K562 (cell line): Measurements from ENCODE around the gene DHRS12. TPM values are rescaled to one million over a fixed set of nuclear protein-coding genes. Genes with fewer than 3 reads are reported as not detected.

Experiments
- ATAC-seq: fragments of 200-7000 bp; cut with Tn5 transposase; 3 replicates; pipeline ENCODE4 v1.9.1; 2020; ENCODE audit warnings: moderate library complexity
- BruUV-seq: library from RNA; stranded (reverse); fragments of 400-500 nt; replicated peaks from 2 replicates; lab custom pipeline; 2021; lab: Mats Ljungman, UMichigan
- CTCF ChIA-PET: fragments of 300-600 bp; formaldehyde crosslinking; extraction: SDS; loops from one replicate; lab custom pipeline; 2021; ENCODE audit warnings: low intra/inter-chr PET ratio; lab: Yijun Ruan, JAX
- POLR2A ChIA-PET: fragments of 300-600, 350-650 bp; sonication (Branson Sonifier 250); formaldehyde crosslinking; extraction: SDS; loops from one replicate; lab custom pipeline; 2021; ENCODE audit warnings: antibody characterized with exemption, inconsistent platforms; lab: Yijun Ruan, JAX
- DNase-seq, 4 experiments: peaks; one replicate each; pipeline versions ENCODE4 v3.0.0 to v3.0.0-alpha.2; 2011 to 2018; ENCODE audit warnings: low spot score in 3 of 4, mixed read lengths in 3 of 4; ENCODE audit errors: extremely low read depth in 1 of 4
- FAIRE-seq: peaks from 2 replicates; lab custom pipeline; 2011; peaks lifted over from hg19 to GRCh38; lab: Jason Lieb, UNC
- H2AFZ ChIP-seq: 2 replicates; pipeline ENCODE4 v1.6.0; 2011; ENCODE audit warnings: low read depth, low read length, control low read depth, inconsistent platforms
- H3K27ac ChIP-seq: fragments of 200-600 bp; 3 replicates; pipeline ENCODE4 v1.8.0; 2011; ENCODE audit warnings: low read depth, mild to moderate bottlenecking, control low read depth, inconsistent platforms, low read length, moderate library complexity, mixed read lengths; ENCODE audit errors: extremely low read depth
- H3K27me3 ChIP-seq, 2 experiments: fragments of 300-600 bp in 1 of 2; 2 replicates in 1 of 2; 3 replicates in 1 of 2; pipeline versions ENCODE4 v1.6.0 to v1.8.0; 2011; ENCODE audit warnings: inconsistent platforms in 2 of 2, low read length in 2 of 2, mild to moderate bottlenecking in 1 of 2, mixed read lengths in 1 of 2, moderate library complexity in 1 of 2; ENCODE audit not compliant: control insufficient read depth in 2 of 2, insufficient read depth in 2 of 2
- H3K36me3 ChIP-seq: fragments of 300-600 bp; 3 replicates; pipeline ENCODE4 v1.8.0; 2011; ENCODE audit warnings: mild to moderate bottlenecking, low read length, inconsistent platforms; ENCODE audit not compliant: control insufficient read depth, insufficient read depth
- H3K4me1 ChIP-seq, 2 experiments: fragments of 200-600 bp in 1 of 2; replicated peaks in 1 of 2; 2 replicates in 1 of 2; 3 replicates in 1 of 2; pipeline versions ENCODE4 v1.5.1 to v1.8.0; 2011; ENCODE audit warnings: inconsistent platforms in 2 of 2, low read length in 2 of 2, mild to moderate bottlenecking in 1 of 2, mixed read lengths in 1 of 2, moderate library complexity in 1 of 2; ENCODE audit not compliant: control insufficient read depth in 2 of 2, insufficient read depth in 2 of 2
- H3K4me2 ChIP-seq: 2 replicates; pipeline ENCODE4 v1.6.1; 2011; ENCODE audit warnings: low read length, control low read depth, inconsistent platforms, mixed read lengths; ENCODE audit not compliant: insufficient read depth
- H3K4me3 ChIP-seq: fragments of 200-600 bp; sonication (generic), shearing (Covaris generic); 2 replicates; pipeline ENCODE4 v1.5.1; 2016; ENCODE audit warnings: control low read depth, inconsistent platforms
- H3K79me2 ChIP-seq: fragments of 200-600 bp; 3 replicates; pipeline ENCODE4 v1.8.0; 2011; ENCODE audit warnings: low read length, inconsistent platforms; ENCODE audit not compliant: control insufficient read depth, insufficient read depth
- H3K9ac ChIP-seq, 2 experiments: 2 replicates each; pipeline versions ENCODE4 v1.6.0 to v1.6.1; 2011; ENCODE audit warnings: low read depth in 2 of 2, low read length in 2 of 2, control low read depth in 1 of 2, inconsistent platforms in 1 of 2, mild to moderate bottlenecking in 1 of 2, mixed read lengths in 1 of 2; ENCODE audit not compliant: insufficient read depth in 1 of 2
- H3K9me1 ChIP-seq: one replicate; pipeline ENCODE4 v1.6.0; 2011; ENCODE audit warnings: inconsistent platforms, mild to moderate bottlenecking, low read length, moderate library complexity; ENCODE audit not compliant: control insufficient read depth, insufficient read depth
- H3K9me3 ChIP-seq: replicated peaks from 2 replicates; pipeline ENCODE4 v1.5.1; 2011; ENCODE audit warnings: low read depth, low read length, inconsistent platforms; ENCODE audit not compliant: control insufficient read depth, insufficient read depth
- H4K20me1 ChIP-seq: replicated peaks from 2 replicates; pipeline ENCODE4 v1.6.1; 2011; ENCODE audit warnings: low read length, inconsistent platforms, mixed read lengths; ENCODE audit not compliant: control insufficient read depth, insufficient read depth
- BACH1 ChIP-seq: fragments of 200-800 bp; sonication (Bioruptor generic); IDR thresholded peaks from 2 replicates; pipeline ENCODE4 v1.6.1; 2016; ENCODE audit warnings: missing genetic modification characterization, missing compliant biosample characterization
- BRD9 ChIP-seq: fragments of 450-650 bp; IDR thresholded peaks from 2 replicates; pipeline ENCODE4 v1.6.1; 2018; ENCODE audit warnings: low read depth; ENCODE audit not compliant: partially characterized antibody
- BRF1 ChIP-seq: IDR thresholded peaks from 3 replicates; pipeline ENCODE4 v1.6.1; 2011; ENCODE audit warnings: borderline replicate concordance, mild to moderate bottlenecking; ENCODE audit not compliant: insufficient read length; ENCODE audit errors: extremely low read depth
- CBFA2T3 ChIP-seq: fragments of 450-650 bp; IDR thresholded peaks from 2 replicates; pipeline ENCODE4 v1.6.1; 2017
- GATAD2B ChIP-seq: fragments of 450-650 bp; IDR thresholded peaks from 2 replicates; pipeline ENCODE4 v1.6.1; 2017; ENCODE audit warnings: mild to moderate bottlenecking, borderline replicate concordance
- GTF2E2 ChIP-seq: fragments of 200-800 bp; sonication (Bioruptor generic); IDR thresholded peaks from 2 replicates; pipeline ENCODE4 v1.6.1; 2016; ENCODE audit warnings: missing genetic modification characterization, missing compliant biosample characterization
- MBD1 ChIP-seq: fragments of 250-450 bp; sonication (Bioruptor Pico); IDR thresholded peaks from 2 replicates; pipeline ENCODE4 v1.8.0; 2022; ENCODE audit warnings: inconsistent platforms
- RBBP5 ChIP-seq: fragments of 200-600 bp; sonication (generic); IDR thresholded peaks from 2 replicates; pipeline ENCODE4 v1.6.1; 2012; ENCODE audit warnings: borderline replicate concordance, mild to moderate bottlenecking, low read length, control low read depth, inconsistent platforms; ENCODE audit not compliant: insufficient read depth, poor library complexity, severe bottlenecking
- RBM22 ChIP-seq: fragments of 200-400 bp; formaldehyde crosslinking; IDR thresholded peaks from 2 replicates; pipeline ENCODE4 v1.6.1; 2018; ENCODE audit warnings: low read length, low read depth; ENCODE audit not compliant: poor library complexity, severe bottlenecking
- TSC22D4 ChIP-seq: fragments of 450-650 bp; IDR thresholded peaks from 2 replicates; pipeline ENCODE4 v1.6.1; 2016; ENCODE audit warnings: missing genetic modification characterization, missing biosample characterization, control low read depth
- ZNF316 ChIP-seq: fragments of 450-650 bp; IDR thresholded peaks from 2 replicates; pipeline ENCODE4 v1.6.1; 2016
- ZNF583 ChIP-seq: fragments of 250-450 bp; sonication (Bioruptor Pico); IDR thresholded peaks from 2 replicates; pipeline ENCODE4 v1.4.0; 2020
- WGBS: fragments of 100-300 bp; shearing (Covaris generic); methylation state at CpG from one replicate; pipeline ENCODE4 v1.1.6; 2016; ENCODE audit warnings: low coverage, mixed read lengths; ENCODE audit not compliant: insufficient coverage; ENCODE audit errors: missing lambda C conversion rate; 5-methylcytosine and 5-hydroxymethylcytosine counted together
- in situ Hi-C: fragments of 300-500 bp; cut with MboI; formaldehyde crosslinking; loops from 4 replicates; pipeline ENCODE4 v1.15.0; 2018; ENCODE audit warnings: inconsistent platforms, mixed read lengths
- intact Hi-C: fragments of 100-400 bp; cut with micrococcal nuclease; formaldehyde crosslinking; loops from 2 replicates; pipeline ENCODE4 v1.14.2; 2022
- polyA plus RNA-seq, 8 experiments: library from polyadenylated mRNA; depleted of rRNA in 4 of 8; stranded (reverse) in 5 of 8; unstranded in 3 of 8; fragments of >200 nt; fragmentation: Nextera tagmentation in 2 of 8; fragmentation: Illumina TruSeq in 1 of 8; extraction: Ambion mirVana in 2 of 8; extraction: Trizol in 1 of 8; gene quantifications; 2 replicates each; pipeline versions ENCODE4 v1.2.1 to v1.2.3, GENCODE V29; 2011 to 2014; ENCODE audit warnings: inconsistent platforms in 1 of 8, missing spikeins in 1 of 8
- total RNA-seq, 7 experiments: library from RNA; depleted of rRNA in 6 of 7; stranded (reverse); fragments of >200 nt in 6 of 7; fragmentation: Illumina TruSeq in 2 of 7; extraction: Trizol in 2 of 7; gene quantifications; 2 replicates each; pipeline versions ENCODE4 v1.2.1 to v1.2.3, GENCODE V29; 2011 to 2021; ENCODE audit warnings: low replicate concordance in 1 of 7
- TF ChIP-seq, protein P1 (sequence below): fragments of 200-800 bp; sonication (Bioruptor generic); IDR thresholded peaks from 2 replicates; pipeline ENCODE4 v1.6.1; 2017; ENCODE audit warnings: missing genetic modification characterization, missing compliant biosample characterization

The DHRS12 gene
- total and polyA plus RNA-seq, 9 of the 15 experiments (the other 6 are each of a cell fraction or from before 2014, with no cell fraction given), result 0.62 to 2.7 (median 0.98) TPM

- H2AFZ ChIP-seq, result no peak overlapping the region
- no peaks in the 10 kb centered on the region for H3K79me2 ChIP-seq
- H3K4me3 ChIP-seq, result no peak overlapping the region
- H3K9me1 ChIP-seq, result no peaks in the 10 kb centered on the region
- ChIA-PET CTCF (no interaction called here), POLR2A (interaction anchor here (0.6 to 1.2 kb wide), 3 partner anchors 10 to 331 kb away, joined by 3 to 6 read pairs (median 3); partner anchors contain the start of gene UTP14C)
- ATAC-seq (no peak), FAIRE-seq (no peak), DNase-seq (peak in 1 of 4 experiments; percentile 14)
- TF ChIP-seq CBFA2T3, result peak; percentile 42; the same call in 1 of the 2 replicates
- TF ChIP-seq TSC22D4 (tag), result no peak
- peaks cover 11 to 13% of the 10 kb centered on the region in 2 experiments; a peak in 4 of 5 replicates for H3K4me1 ChIP-seq
- intact Hi-C loops (loop anchor here (2.0 kb wide), 1 partner anchor 352 kb away; no protein-coding TSS in a partner anchor), in situ Hi-C loops (loop anchor here (10.0 kb wide), 2 partner anchors 352 to 672 kb away; no protein-coding TSS in a partner anchor)
- no peak overlapping the region for H3K9ac ChIP-seq
- no TSS peak for BruUV-seq
- 21% methylated on average over 7 of the region's 7 CpGs for WGBS
- no peaks in the 10 kb centered on the region for H3K36me3 ChIP-seq
- H3K27ac ChIP-seq, result no peak overlapping the region
- H3K9me3 ChIP-seq, result no peaks in the 10 kb centered on the region
- no peaks in the 10 kb centered on the region for H4K20me1 ChIP-seq
- peaks cover 0 to 5% of the 10 kb centered on the region in 2 experiments; a peak in 2 of 5 replicates for H3K27me3 ChIP-seq
- no peak overlapping the region for H3K4me2 ChIP-seq
These were observed 7.4 kb downstream of the DHRS12 start for GRCh38 chr13:51796546-51796945.

GRCh38 chr13:51795419-51795818 is 8.5 kb downstream of the DHRS12 start:
- Histone ChIP-seq H3K4me3 (no peak overlapping the region), H2AFZ (no peak overlapping the region), H4K20me1 (no peaks in the 10 kb centered on the region), H3K27ac (no peak overlapping the region), H3K79me2 (no peaks in the 10 kb centered on the region), H3K9me1 (no peaks in the 10 kb centered on the region), H3K27me3 (peaks cover 0 to 3% of the 10 kb centered on the region in 2 experiments; a peak in 2 of 5 replicates), H3K4me1 (peaks cover 11 to 13% of the 10 kb centered on the region in 2 experiments; a peak in 4 of 5 replicates), H3K4me2 (no peak overlapping the region), H3K9ac (no peak overlapping the region), H3K9me3 (no peaks in the 10 kb centered on the region), H3K36me3 (no peaks in the 10 kb centered on the region)
- CTCF ChIA-PET, result no interaction called here
- 25% methylated on average over 1 of the region's 2 CpGs for WGBS
- no peak for ATAC-seq
- intact Hi-C loops, result no loop called here
- in situ Hi-C loops, result loop anchor here (10.0 kb wide), 2 partner anchors 351 to 671 kb away; no protein-coding TSS in a partner anchor
- TF ChIP-seq GATAD2B, result no peak
- no peak for TF ChIP-seq BRD9
- TF ChIP-seq BACH1 (tag), result no peak
- no peak for TF ChIP-seq RBM22
- TF ChIP-seq RBBP5, result no peak
- no peak for TF ChIP-seq MBD1 (CRISPR knock-in tag)
- no peak for TF ChIP-seq ZNF316
- no peak for TF ChIP-seq GTF2E2 (tag)
- TF ChIP-seq, protein P1, sequence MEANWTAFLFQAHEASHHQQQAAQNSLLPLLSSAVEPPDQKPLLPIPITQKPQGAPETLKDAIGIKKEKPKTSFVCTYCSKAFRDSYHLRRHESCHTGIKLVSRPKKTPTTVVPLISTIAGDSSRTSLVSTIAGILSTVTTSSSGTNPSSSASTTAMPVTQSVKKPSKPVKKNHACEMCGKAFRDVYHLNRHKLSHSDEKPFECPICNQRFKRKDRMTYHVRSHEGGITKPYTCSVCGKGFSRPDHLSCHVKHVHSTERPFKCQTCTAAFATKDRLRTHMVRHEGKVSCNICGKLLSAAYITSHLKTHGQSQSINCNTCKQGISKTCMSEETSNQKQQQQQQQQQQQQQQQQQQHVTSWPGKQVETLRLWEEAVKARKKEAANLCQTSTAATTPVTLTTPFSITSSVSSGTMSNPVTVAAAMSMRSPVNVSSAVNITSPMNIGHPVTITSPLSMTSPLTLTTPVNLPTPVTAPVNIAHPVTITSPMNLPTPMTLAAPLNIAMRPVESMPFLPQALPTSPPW (CRISPR knock-in tag), result no peak
- TF ChIP-seq ZNF583 (CRISPR knock-in tag), result no peak
- TF ChIP-seq BRF1, result no peak
- no peak for FAIRE-seq
- POLR2A ChIA-PET, result interaction anchor here (0.7 kb wide), 1 partner anchor 342 kb away, joined by 4 read pairs; the partner anchor contains the start of gene INTS6
- no TSS peak for BruUV-seq
- DNase-seq, result no peak
